ENCODE results near the gene HRH3. TPM values are rescaled to one million over a fixed set of nuclear protein-coding genes. Genes with fewer than 3 reads are reported as not detected.

Gene HRH3
- total and polyA plus RNA-seq, 7 experiments from 2014 or later: not detected

GRCh38 chr20:62186887-62187866 is 32.9 kb downstream of the HRH3 start:
- H3K4me1 ChIP-seq (ENCODE audit: control insufficient read depth in 2 of 2, insufficient read depth in 2 of 2, low read length in 2 of 2): peaks cover 9 to 11% of the 10 kb centered on the region in 2 donors
- peak overlapping the region in 2 of 10 donors; percentile 17 to 29 for H3K4me3 Mint-ChIP-seq
- ChIA-PET CTCF (no interaction called here), POLR2A (no interaction called here)
- peak overlapping the region in 5 of 9 donors; percentile 23 to 74 (median 37) for H3K27ac Mint-ChIP-seq
- H3K4me1 Mint-ChIP-seq: peaks cover 11 to 54% (median 44%) of the 10 kb centered on the region in 7 donors
- no peak overlapping the region for H3K4me3 ChIP-seq (ENCODE audit: low read length)
- no peaks in the 10 kb centered on the region for H3K9me3 Mint-ChIP-seq
- DNase-seq: no peak
- H3K27me3 ChIP-seq (ENCODE audit: control insufficient read depth in 2 of 2, insufficient read depth in 2 of 2, low read length in 2 of 2): no peaks in the 10 kb centered on the region
- intact Hi-C loops (cut with micrococcal nuclease): no loop called here
- no peak for ATAC-seq
- peaks cover 0 to 24% (median 4%) of the 10 kb centered on the region in 3 experiments for H3K36me3 ChIP-seq (ENCODE audit: control insufficient read depth in 2 of 3, insufficient read depth in 3 of 3, low read length in 3 of 3)
- H3K9me3 ChIP-seq (ENCODE audit: control insufficient read depth in 2 of 3, low read length in 3 of 3): no peaks in the 10 kb centered on the region
- peaks cover 0 to 11% (median 6%) of the 10 kb centered on the region in 5 donors for H3K36me3 Mint-ChIP-seq
- no peak overlapping the region for H3K27ac ChIP-seq (ENCODE audit: low read depth, low read length)
- no peaks in the 10 kb centered on the region for H3K27me3 Mint-ChIP-seq

- intact Hi-C loops (cut with micrococcal nuclease): no loop called here
These were observed 34.0 kb downstream of the HRH3 start for GRCh38 chr20:62186096-62186426.

GRCh38 chr20:62183426-62184142 is 36.5 kb downstream of the HRH3 start:
- CTCF ChIA-PET: no interaction called here
- no peak for DNase-seq
- H3K4me3 Mint-ChIP-seq: peak overlapping the region; percentile 84 to 95 (median 90)
- no peak for ATAC-seq
- no peaks in the 10 kb centered on the region for H3K9me3 ChIP-seq (ENCODE audit: control insufficient read depth in 2 of 3, low read length in 3 of 3)
- peaks cover 0 to 8% (median 0%) of the 10 kb centered on the region in 3 experiments for H3K36me3 ChIP-seq (ENCODE audit: control insufficient read depth in 2 of 3, insufficient read depth in 3 of 3, low read length in 3 of 3)
- peaks cover 0 to 8% (median 0%) of the 10 kb centered on the region in 5 donors for H3K36me3 Mint-ChIP-seq
- H3K27ac Mint-ChIP-seq: peak overlapping the region; percentile 90 to 96 (median 94)
- no peaks in the 10 kb centered on the region for H3K27me3 ChIP-seq (ENCODE audit: control insufficient read depth in 2 of 2, insufficient read depth in 2 of 2, low read length in 2 of 2)
- H3K9me3 Mint-ChIP-seq: no peaks in the 10 kb centered on the region
- H3K27me3 Mint-ChIP-seq: no peaks in the 10 kb centered on the region
- peak overlapping the region; percentile 87 for H3K4me3 ChIP-seq (ENCODE audit: low read length)
- peaks cover 15 to 56% (median 46%) of the 10 kb centered on the region in 7 donors for H3K4me1 Mint-ChIP-seq
- peaks cover 9 to 16% of the 10 kb centered on the region in 2 donors for H3K4me1 ChIP-seq (ENCODE audit: control insufficient read depth in 2 of 2, insufficient read depth in 2 of 2, low read length in 2 of 2)
- intact Hi-C loops (cut with micrococcal nuclease): loop anchor here (1.0 to 2.0 kb wide), 4 partner anchors 55 to 203 kb away; partner anchors contain the start of genes LSM14B (in 1 of the 2), OSBPL2 (in 1 of the 2) and RPS21 (in 1 of the 2)
- POLR2A ChIA-PET: interaction anchor here (1.0 to 1.3 kb wide), 2 partner anchors 56 to 61 kb away, joined by 3 read pairs; partner anchors contain the start of gene LSM14B
- peak overlapping the region; percentile 92 for H3K27ac ChIP-seq (ENCODE audit: low read depth, low read length)

More at GRCh38 chr20:62186096-62186426, 34.0 kb downstream of the HRH3 start:
- Histone ChIP-seq H3K36me3 (ENCODE audit: control insufficient read depth in 2 of 3, insufficient read depth in 3 of 3, low read length in 3 of 3) (peaks cover 0 to 19% (median 4%) of the 10 kb centered on the region in 3 experiments), H3K27ac (ENCODE audit: low read depth, low read length) (no peak overlapping the region), H3K27me3 (ENCODE audit: control insufficient read depth in 2 of 2, insufficient read depth in 2 of 2, low read length in 2 of 2) (no peaks in the 10 kb centered on the region), H3K4me3 (ENCODE audit: low read length) (no peak overlapping the region), H3K4me1 (ENCODE audit: control insufficient read depth in 2 of 2, insufficient read depth in 2 of 2, low read length in 2 of 2) (peaks cover 9 to 16% of the 10 kb centered on the region in 2 donors), H3K9me3 (ENCODE audit: control insufficient read depth in 2 of 3, low read length in 3 of 3) (no peaks in the 10 kb centered on the region)
- CTCF ChIA-PET: no interaction called here
- Mint-ChIP-seq H3K4me3 (no peak overlapping the region), H3K9me3 (no peaks in the 10 kb centered on the region), H3K27me3 (no peaks in the 10 kb centered on the region), H3K4me1 (peaks cover 15 to 61% (median 51%) of the 10 kb centered on the region in 7 donors), H3K36me3 (peaks cover 0 to 11% (median 6%) of the 10 kb centered on the region in 5 donors), H3K27ac (peak overlapping the region in 2 of 9 donors; percentile 36 to 45)
- ATAC-seq (no peak), DNase-seq (no peak)
- POLR2A ChIA-PET: no interaction called here

- H3K4me3 Mint-ChIP-seq: peak within 1 kb of the TSS; percentile 84 to 95 (median 90)
- DNase-seq (peak; percentile 81 to 94 (median 93)), ATAC-seq (peak; percentile 95)
- Histone ChIP-seq H3K36me3 (ENCODE audit: control insufficient read depth in 2 of 3, insufficient read depth in 3 of 3, low read length in 3 of 3) (peaks cover 0 to 8% (median 0%) of the 10 kb centered on the region in 3 experiments), H3K4me3 (ENCODE audit: low read length) (peak within 1 kb of the TSS; percentile 87), H3K27me3 (ENCODE audit: control insufficient read depth in 2 of 2, insufficient read depth in 2 of 2, low read length in 2 of 2) (no peaks in the 10 kb centered on the region), H3K9me3 (ENCODE audit: control insufficient read depth in 2 of 3, low read length in 3 of 3) (no peaks in the 10 kb centered on the region), H3K27ac (ENCODE audit: low read depth, low read length) (peak within 1 kb of the TSS; percentile 92), H3K4me1 (ENCODE audit: control insufficient read depth in 2 of 2, insufficient read depth in 2 of 2, low read length in 2 of 2) (peaks cover 9 to 16% of the 10 kb centered on the region in 2 donors)
- ChIA-PET CTCF (no interaction called here), POLR2A (interaction anchor here (0.8 to 1.7 kb wide), 6 partner anchors 39 to 152 kb away, joined by 3 to 7 read pairs (median 4); partner anchors contain the start of genes LSM14B, PSMA7 and SS18L1)
- intact Hi-C loops (cut with micrococcal nuclease): loop anchor here (1.0 to 2.0 kb wide), 10 partner anchors 38 to 225 kb away; partner anchors contain the start of genes ADRM1 (in 2 of the 2), LSM14B (in 2 of the 2), OSBPL2 (in 2 of the 2) and CABLES2 (in 1 of the 2)
- peak within 1 kb of the TSS; percentile 90 to 97 (median 95) for H3K27ac Mint-ChIP-seq
- H3K4me1 Mint-ChIP-seq: peaks cover 15 to 54% (median 41%) of the 10 kb centered on the region in 7 donors
- no peaks in the 10 kb centered on the region for H3K9me3 Mint-ChIP-seq
- peaks cover 0 to 7% (median 0%) of the 10 kb centered on the region in 5 donors for H3K36me3 Mint-ChIP-seq
- H3K27me3 Mint-ChIP-seq: no peaks in the 10 kb centered on the region
These were observed 37.3 kb downstream of the HRH3 start, which contains the start of gene MTG2 for GRCh38 chr20:62182469-62183425. TSS of gene MTG2 (plus strand) at chr20:62183028. CDS start at chr20:62193421, 10,393 bp downstream.

GRCh38 chr20:62181808-62182207 is 38.3 kb downstream of the HRH3 start:
- peak overlapping the region; percentile 83 to 97 (median 95) for H3K27ac Mint-ChIP-seq
- Histone ChIP-seq H3K4me1 (ENCODE audit: control insufficient read depth in 2 of 2, insufficient read depth in 2 of 2, low read length in 2 of 2) (peaks cover 9 to 16% of the 10 kb centered on the region in 2 donors), H3K36me3 (ENCODE audit: control insufficient read depth in 2 of 3, insufficient read depth in 3 of 3, low read length in 3 of 3) (peaks cover 0 to 8% (median 0%) of the 10 kb centered on the region in 3 experiments), H3K4me3 (ENCODE audit: low read length) (peak overlapping the region; percentile 3), H3K27me3 (ENCODE audit: control insufficient read depth in 2 of 2, insufficient read depth in 2 of 2, low read length in 2 of 2) (no peaks in the 10 kb centered on the region), H3K27ac (ENCODE audit: low read depth, low read length) (peak overlapping the region; percentile 92), H3K9me3 (ENCODE audit: control insufficient read depth in 2 of 3, low read length in 3 of 3) (no peaks in the 10 kb centered on the region)
- H3K4me3 Mint-ChIP-seq: peak overlapping the region; percentile 84 to 95 (median 90)
- DNase-seq: no peak
- H3K9me3 Mint-ChIP-seq: no peaks in the 10 kb centered on the region
- no peak for ATAC-seq
- H3K36me3 Mint-ChIP-seq: peaks cover 0 to 5% (median 0%) of the 10 kb centered on the region in 5 donors
- POLR2A ChIA-PET: interaction anchor here (1.5 to 1.7 kb wide), 3 partner anchors 38 to 152 kb away, joined by 4 to 7 read pairs (median 7); partner anchors contain the start of genes PSMA7 and SS18L1
- CTCF ChIA-PET: no interaction called here
- intact Hi-C loops (cut with micrococcal nuclease): loop anchor here (1.0 to 2.0 kb wide), 10 partner anchors 38 to 225 kb away; partner anchors contain the start of genes ADRM1 (in 2 of the 2), CABLES2 (in 1 of the 2), LSM14B (in 1 of the 2) and OSBPL2 (in 1 of the 2)
- H3K27me3 Mint-ChIP-seq: no peaks in the 10 kb centered on the region
- H3K4me1 Mint-ChIP-seq: peaks cover 12 to 45% (median 32%) of the 10 kb centered on the region in 7 donors

Measured in naive thymus-derived CD4-positive, alpha-beta T cell (primary cell).